Progenitor cell of endocrine pancreas (in vitro differentiated cells): Measurements from ENCODE around the gene EIF3A. TPM values are rescaled to one million over a fixed set of nuclear protein-coding genes. Genes with fewer than 3 reads are reported as not detected.

Source experiments
- DNase-seq: peaks from one replicate; pipeline ENCODE4 v3.0.0; 2021; ENCODE audit warnings: low spot score; ENCODE audit not compliant: unreplicated experiment
- H3K27ac Mint-ChIP-seq: 2 replicates; pipeline ENCODE4 v1.8.0; 2021; ENCODE audit warnings: mild to moderate bottlenecking, moderate library complexity, mixed read lengths
- H3K27me3 Mint-ChIP-seq: 2 replicates; pipeline ENCODE4 v1.8.0; 2021; ENCODE audit warnings: mixed read lengths
- H3K36me3 Mint-ChIP-seq: 2 replicates; pipeline ENCODE4 v1.8.0; 2022; ENCODE audit warnings: mixed read lengths; ENCODE audit not compliant: insufficient read depth
- H3K4me1 Mint-ChIP-seq: 2 replicates; pipeline ENCODE4 v1.8.0; 2021; ENCODE audit warnings: low read depth, mixed read lengths
- H3K4me3 Mint-ChIP-seq: 2 replicates; pipeline ENCODE4 v1.8.0; 2021; ENCODE audit warnings: low read depth, mild to moderate bottlenecking, moderate library complexity, mixed read lengths
- H3K9me3 Mint-ChIP-seq: 2 replicates; pipeline ENCODE4 v1.8.0; 2021; ENCODE audit warnings: low read depth, mixed read lengths
- CTCF ChIP-seq: fragments of 200-600 bp; sonication (generic); IDR thresholded peaks from one replicate; pipeline ENCODE4 v1.5.0; 2021; ENCODE audit warnings: antibody characterized with exemption, mild to moderate bottlenecking; ENCODE audit not compliant: unreplicated experiment
- total RNA-seq: library from RNA; stranded (reverse); gene quantifications from 2 replicates; pipeline ENCODE4 v1.2.1, GENCODE V29; 2021

EIF3A gene
- total RNA-seq, 1 donor from 2014 or later: 127 TPM

DNA sequence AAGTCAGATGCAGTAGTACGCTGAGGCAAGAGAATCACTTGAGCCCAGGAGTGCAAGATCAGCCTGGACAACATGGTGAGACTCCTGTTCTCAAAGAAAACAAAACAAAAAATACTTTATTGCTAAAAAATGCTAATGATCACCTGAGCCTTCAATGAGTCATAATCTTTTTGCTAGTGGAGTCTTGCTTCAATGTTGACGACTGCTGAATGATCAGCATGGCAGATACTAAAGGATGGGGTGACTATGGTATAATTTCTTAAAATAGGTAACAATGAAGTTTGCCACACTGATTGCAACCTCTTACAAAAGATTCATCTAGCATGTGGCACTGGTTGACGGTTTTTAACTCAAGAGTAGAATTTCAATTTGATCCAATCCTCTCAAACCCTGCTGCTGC lies 28.8 kb downstream of the EIF3A start:
- peaks cover 2% of the 10 kb centered on the region for H3K4me1 Mint-ChIP-seq
- no peak for TF ChIP-seq CTCF
- no peaks in the 10 kb centered on the region for H3K27me3 Mint-ChIP-seq
- H3K9me3 Mint-ChIP-seq: no peaks in the 10 kb centered on the region
- H3K4me3 Mint-ChIP-seq: no peak overlapping the region
- peaks cover 45% of the 10 kb centered on the region for H3K36me3 Mint-ChIP-seq
- DNase-seq: no peak
- no peak overlapping the region for H3K27ac Mint-ChIP-seq

GRCh38 chr10:119049777-119050176 lies 30.8 kb downstream of the EIF3A start:
- Mint-ChIP-seq H3K9me3 (no peaks in the 10 kb centered on the region), H3K36me3 (peaks cover 50% of the 10 kb centered on the region), H3K27ac (no peak overlapping the region), H3K27me3 (no peaks in the 10 kb centered on the region), H3K4me1 (no peaks in the 10 kb centered on the region), H3K4me3 (no peak overlapping the region)
- TF ChIP-seq CTCF: no peak
- no peak for DNase-seq

- DNase-seq: no peak
Observed at GRCh38 chr10:119049361-119049760, 31.3 kb downstream of the EIF3A start.

DNA sequence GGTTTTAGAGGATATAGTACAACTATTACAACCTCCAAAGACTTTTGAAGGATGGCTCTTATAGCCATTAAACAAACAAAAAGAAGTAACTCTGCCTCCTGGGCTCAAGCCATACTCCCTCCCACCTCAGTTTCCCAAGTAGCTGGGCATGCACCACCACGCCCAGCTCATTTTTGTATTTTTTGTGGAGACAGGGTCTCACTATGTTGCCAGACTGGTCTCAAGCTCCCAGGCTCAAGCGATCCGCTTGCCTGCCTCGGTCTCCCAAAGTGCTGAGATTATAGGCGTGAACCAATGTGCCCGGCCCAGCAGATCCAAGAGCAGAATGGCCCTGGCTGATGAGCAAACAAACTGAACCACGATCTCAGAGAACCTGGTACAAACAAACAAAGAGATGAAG lies 35.1 kb downstream of the EIF3A start:
- H3K27ac Mint-ChIP-seq: peak overlapping the region; percentile 57
- no peaks in the 10 kb centered on the region for H3K9me3 Mint-ChIP-seq

More at GRCh38 chr10:119049361-119049760, 31.3 kb downstream of the EIF3A start:
- Mint-ChIP-seq H3K27me3 (no peaks in the 10 kb centered on the region), H3K36me3 (peaks cover 48% of the 10 kb centered on the region), H3K27ac (no peak overlapping the region), H3K9me3 (no peaks in the 10 kb centered on the region), H3K4me3 (no peak overlapping the region), H3K4me1 (no peaks in the 10 kb centered on the region)
- TF ChIP-seq CTCF: no peak

GRCh38 chr10:119042169-119042568 lies 38.4 kb downstream of the EIF3A start:
- Mint-ChIP-seq H3K4me1 (no peaks in the 10 kb centered on the region), H3K4me3 (no peak overlapping the region), H3K36me3 (peaks cover 47% of the 10 kb centered on the region), H3K9me3 (no peaks in the 10 kb centered on the region), H3K27ac (no peak overlapping the region), H3K27me3 (no peaks in the 10 kb centered on the region)
- no peak for DNase-seq
- TF ChIP-seq CTCF: no peak

More for the DNA sequence above, 35.1 kb downstream of the EIF3A start:
- H3K36me3 Mint-ChIP-seq: peaks cover 46% of the 10 kb centered on the region
- no peak for TF ChIP-seq CTCF
- no peaks in the 10 kb centered on the region for H3K4me1 Mint-ChIP-seq
- no peak for DNase-seq
- H3K4me3 Mint-ChIP-seq: no peak overlapping the region
- no peaks in the 10 kb centered on the region for H3K27me3 Mint-ChIP-seq
